ENCODE results near the gene MRPS27. TPM values are rescaled to one million over a fixed set of nuclear protein-coding genes. Genes with fewer than 3 reads are reported as not detected.

Gene MRPS27
- total and polyA plus RNA-seq, 9 of the 15 experiments (the other 6 are each of a cell fraction or from before 2014, with no cell fraction given): 73.6 to 144 (median 106) TPM

DNA sequence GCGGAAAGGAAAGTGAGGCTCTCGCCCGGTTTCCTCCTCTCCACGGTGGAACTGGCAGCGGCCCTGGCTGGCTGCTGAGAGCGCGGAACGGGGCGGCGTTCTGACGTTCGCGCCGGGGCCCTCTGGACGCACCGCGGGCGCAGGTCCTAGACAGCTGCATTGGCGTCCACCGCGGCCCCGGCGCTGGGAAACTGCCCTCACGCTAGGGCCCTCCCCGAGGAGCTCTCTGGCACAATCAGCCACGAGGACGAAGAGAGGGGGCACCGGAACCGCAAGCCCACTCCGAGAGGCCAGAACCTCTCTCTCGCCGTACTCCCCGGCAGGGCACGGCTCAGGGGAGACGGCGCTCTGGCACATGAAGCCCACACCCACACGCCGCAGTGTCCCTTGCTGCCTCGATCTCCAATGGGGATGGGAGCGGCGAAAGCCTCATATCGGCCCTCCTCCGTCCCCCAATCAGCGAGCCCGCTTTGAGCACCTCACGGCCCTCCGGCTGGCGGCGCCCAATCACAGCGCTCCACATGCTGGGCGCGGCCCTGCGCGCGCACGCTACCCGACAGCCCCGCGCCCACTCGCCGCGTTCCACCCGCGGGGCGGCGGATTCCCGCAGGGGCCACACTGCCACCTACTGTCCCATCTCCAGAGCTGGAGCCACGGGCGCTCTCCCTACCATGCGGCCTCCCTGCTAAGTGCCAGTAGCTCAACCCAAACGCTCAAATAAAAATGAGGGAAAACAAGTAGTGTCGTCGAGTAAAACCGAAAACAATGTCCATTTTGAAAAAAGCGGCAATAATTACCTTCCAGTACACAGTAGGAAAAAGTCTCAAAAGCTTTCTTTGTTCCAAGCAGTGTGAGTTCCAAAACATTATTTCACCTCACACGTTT lies 11.8 kb downstream of the MRPS27 start (continued):
- TF ChIP-seq, protein P1, sequence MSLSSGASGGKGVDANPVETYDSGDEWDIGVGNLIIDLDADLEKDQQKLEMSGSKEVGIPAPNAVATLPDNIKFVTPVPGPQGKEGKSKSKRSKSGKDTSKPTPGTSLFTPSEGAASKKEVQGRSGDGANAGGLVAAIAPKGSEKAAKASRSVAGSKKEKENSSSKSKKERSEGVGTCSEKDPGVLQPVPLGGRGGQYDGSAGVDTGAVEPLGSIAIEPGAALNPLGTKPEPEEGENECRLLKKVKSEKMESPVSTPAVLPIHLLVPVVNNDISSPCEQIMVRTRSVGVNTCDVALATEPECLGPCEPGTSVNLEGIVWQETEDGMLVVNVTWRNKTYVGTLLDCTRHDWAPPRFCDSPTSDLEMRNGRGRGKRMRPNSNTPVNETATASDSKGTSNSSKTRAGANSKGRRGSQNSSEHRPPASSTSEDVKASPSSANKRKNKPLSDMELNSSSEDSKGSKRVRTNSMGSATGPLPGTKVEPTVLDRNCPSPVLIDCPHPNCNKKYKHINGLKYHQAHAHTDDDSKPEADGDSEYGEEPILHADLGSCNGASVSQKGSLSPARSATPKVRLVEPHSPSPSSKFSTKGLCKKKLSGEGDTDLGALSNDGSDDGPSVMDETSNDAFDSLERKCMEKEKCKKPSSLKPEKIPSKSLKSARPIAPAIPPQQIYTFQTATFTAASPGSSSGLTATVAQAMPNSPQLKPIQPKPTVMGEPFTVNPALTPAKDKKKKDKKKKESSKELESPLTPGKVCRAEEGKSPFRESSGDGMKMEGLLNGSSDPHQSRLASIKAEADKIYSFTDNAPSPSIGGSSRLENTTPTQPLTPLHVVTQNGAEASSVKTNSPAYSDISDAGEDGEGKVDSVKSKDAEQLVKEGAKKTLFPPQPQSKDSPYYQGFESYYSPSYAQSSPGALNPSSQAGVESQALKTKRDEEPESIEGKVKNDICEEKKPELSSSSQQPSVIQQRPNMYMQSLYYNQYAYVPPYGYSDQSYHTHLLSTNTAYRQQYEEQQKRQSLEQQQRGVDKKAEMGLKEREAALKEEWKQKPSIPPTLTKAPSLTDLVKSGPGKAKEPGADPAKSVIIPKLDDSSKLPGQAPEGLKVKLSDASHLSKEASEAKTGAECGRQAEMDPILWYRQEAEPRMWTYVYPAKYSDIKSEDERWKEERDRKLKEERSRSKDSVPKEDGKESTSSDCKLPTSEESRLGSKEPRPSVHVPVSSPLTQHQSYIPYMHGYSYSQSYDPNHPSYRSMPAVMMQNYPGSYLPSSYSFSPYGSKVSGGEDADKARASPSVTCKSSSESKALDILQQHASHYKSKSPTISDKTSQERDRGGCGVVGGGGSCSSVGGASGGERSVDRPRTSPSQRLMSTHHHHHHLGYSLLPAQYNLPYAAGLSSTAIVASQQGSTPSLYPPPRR (CRISPR knock-in tag; IDR thresholded peaks at IDR 0.05; ENCODE audit: borderline replicate concordance): no peak
- TF ChIP-seq CXXC5 (CRISPR knock-in tag; IDR thresholded peaks at IDR 0.05): peak; percentile 90; the same call in 1 of the 2 replicates
- TF ChIP-seq ZNF79 (CRISPR knock-in tag; IDR thresholded peaks at IDR 0.05; ENCODE audit: low read depth): no peak
- TF ChIP-seq, protein P2, sequence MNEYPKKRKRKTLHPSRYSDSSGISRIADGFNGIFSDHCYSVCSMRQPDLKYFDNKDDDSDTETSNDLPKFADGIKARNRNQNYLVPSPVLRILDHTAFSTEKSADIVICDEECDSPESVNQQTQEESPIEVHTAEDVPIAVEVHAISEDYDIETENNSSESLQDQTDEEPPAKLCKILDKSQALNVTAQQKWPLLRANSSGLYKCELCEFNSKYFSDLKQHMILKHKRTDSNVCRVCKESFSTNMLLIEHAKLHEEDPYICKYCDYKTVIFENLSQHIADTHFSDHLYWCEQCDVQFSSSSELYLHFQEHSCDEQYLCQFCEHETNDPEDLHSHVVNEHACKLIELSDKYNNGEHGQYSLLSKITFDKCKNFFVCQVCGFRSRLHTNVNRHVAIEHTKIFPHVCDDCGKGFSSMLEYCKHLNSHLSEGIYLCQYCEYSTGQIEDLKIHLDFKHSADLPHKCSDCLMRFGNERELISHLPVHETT (CRISPR knock-in tag; conservative IDR thresholded peaks at IDR 0.05 in 1 of 2, IDR thresholded peaks at IDR 0.05 in 1 of 2): no peak
- TF ChIP-seq, protein P3, sequence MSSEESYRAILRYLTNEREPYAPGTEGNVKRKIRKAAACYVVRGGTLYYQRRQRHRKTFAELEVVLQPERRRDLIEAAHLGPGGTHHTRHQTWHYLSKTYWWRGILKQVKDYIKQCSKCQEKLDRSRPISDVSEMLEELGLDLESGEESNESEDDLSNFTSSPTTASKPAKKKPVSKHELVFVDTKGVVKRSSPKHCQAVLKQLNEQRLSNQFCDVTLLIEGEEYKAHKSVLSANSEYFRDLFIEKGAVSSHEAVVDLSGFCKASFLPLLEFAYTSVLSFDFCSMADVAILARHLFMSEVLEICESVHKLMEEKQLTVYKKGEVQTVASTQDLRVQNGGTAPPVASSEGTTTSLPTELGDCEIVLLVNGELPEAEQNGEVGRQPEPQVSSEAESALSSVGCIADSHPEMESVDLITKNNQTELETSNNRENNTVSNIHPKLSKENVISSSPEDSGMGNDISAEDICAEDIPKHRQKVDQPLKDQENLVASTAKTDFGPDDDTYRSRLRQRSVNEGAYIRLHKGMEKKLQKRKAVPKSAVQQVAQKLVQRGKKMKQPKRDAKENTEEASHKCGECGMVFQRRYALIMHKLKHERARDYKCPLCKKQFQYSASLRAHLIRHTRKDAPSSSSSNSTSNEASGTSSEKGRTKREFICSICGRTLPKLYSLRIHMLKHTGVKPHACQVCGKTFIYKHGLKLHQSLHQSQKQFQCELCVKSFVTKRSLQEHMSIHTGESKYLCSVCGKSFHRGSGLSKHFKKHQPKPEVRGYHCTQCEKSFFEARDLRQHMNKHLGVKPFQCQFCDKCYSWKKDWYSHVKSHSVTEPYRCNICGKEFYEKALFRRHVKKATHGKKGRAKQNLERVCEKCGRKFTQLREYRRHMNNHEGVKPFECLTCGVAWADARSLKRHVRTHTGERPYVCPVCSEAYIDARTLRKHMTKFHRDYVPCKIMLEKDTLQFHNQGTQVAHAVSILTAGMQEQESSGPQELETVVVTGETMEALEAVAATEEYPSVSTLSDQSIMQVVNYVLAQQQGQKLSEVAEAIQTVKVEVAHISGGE (CRISPR knock-in tag; IDR thresholded peaks at IDR 0.05): peak in 1 of 3 experiments; percentile 63; a peak in 1 of 6 replicates
- peak; percentile 93 for TF ChIP-seq RB1 (IDR thresholded peaks at IDR 0.05; ENCODE audit: low read depth)
- no peak for TF ChIP-seq ZFP1 (CRISPR knock-in tag; IDR thresholded peaks at IDR 0.05)
- TF ChIP-seq MXI1 (IDR thresholded peaks at IDR 0.05; ENCODE audit: low read depth, low read length): no peak
- TF ChIP-seq, protein P4, sequence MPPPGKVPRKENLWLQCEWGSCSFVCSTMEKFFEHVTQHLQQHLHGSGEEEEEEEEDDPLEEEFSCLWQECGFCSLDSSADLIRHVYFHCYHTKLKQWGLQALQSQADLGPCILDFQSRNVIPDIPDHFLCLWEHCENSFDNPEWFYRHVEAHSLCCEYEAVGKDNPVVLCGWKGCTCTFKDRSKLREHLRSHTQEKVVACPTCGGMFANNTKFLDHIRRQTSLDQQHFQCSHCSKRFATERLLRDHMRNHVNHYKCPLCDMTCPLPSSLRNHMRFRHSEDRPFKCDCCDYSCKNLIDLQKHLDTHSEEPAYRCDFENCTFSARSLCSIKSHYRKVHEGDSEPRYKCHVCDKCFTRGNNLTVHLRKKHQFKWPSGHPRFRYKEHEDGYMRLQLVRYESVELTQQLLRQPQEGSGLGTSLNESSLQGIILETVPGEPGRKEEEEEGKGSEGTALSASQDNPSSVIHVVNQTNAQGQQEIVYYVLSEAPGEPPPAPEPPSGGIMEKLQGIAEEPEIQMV (tag; conservative IDR thresholded peaks at IDR 0.05; ENCODE audit: low read depth): no peak
- TF ChIP-seq RBBP5 (IDR thresholded peaks at IDR 0.05; ENCODE audit: borderline replicate concordance, insufficient read depth, low read length, poor library complexity, severe bottlenecking): peak; percentile 97
- no peak for TF ChIP-seq FOXA1 (IDR thresholded peaks at IDR 0.05; ENCODE audit: borderline replicate concordance)
- no peak for TF ChIP-seq NFXL1 (CRISPR knock-in tag; IDR thresholded peaks at IDR 0.05)
- peak; percentile 8 for TF ChIP-seq GATAD2A (IDR thresholded peaks at IDR 0.05)
